SK-N-SH (cell line): ENCODE measurements around the gene ARID5A. TPM values are rescaled to one million over a fixed set of nuclear protein-coding genes. Genes with fewer than 3 reads are reported as not detected.

Source experiments
- CTCF ChIA-PET: fragments of 300-600, 350-600 bp; formaldehyde crosslinking; extraction: SDS; loops from one replicate; lab custom pipeline; 2021; lab: Yijun Ruan, JAX
- POLR2A ChIA-PET: fragments of 350-600 bp; sonication (Branson Sonifier 250); formaldehyde crosslinking; extraction: SDS; loops from one replicate; lab custom pipeline; 2020; ENCODE audit warnings: antibody characterized with exemption, inconsistent platforms; lab: Yijun Ruan, JAX
- DNase-seq: peaks from one replicate; pipeline ENCODE4 v3.0.0; 2012
- H2AFZ ChIP-seq: fragments of 200-600 bp; sonication (generic); 2 replicates; pipeline ENCODE4 v1.8.1; 2016; ENCODE audit warnings: antibody characterized with exemption, mild to moderate bottlenecking, low read depth
- H3F3A ChIP-seq: fragments of 200-600 bp; sonication (generic); replicated peaks from 2 replicates; pipeline ENCODE3; 2016; ENCODE audit warnings: antibody characterized with exemption, mild to moderate bottlenecking; ENCODE audit not compliant: insufficient read depth
- H3K27ac ChIP-seq, 2 experiments: fragments of 200-500 bp in 1 of 2; fragments of 200-600 bp in 1 of 2; sonication (Bioruptor generic) in 1 of 2; sonication (generic), shearing (Covaris generic) in 1 of 2; 2 replicates each; pipeline versions ENCODE4 v1.5.1 to v1.6.1; 2014 to 2016; ENCODE audit warnings: low read depth in 2 of 2, inconsistent platforms in 1 of 2, low read length in 1 of 2, mild to moderate bottlenecking in 1 of 2, mixed read lengths in 1 of 2
- H3K27me3 ChIP-seq: fragments of 200-600 bp; sonication (generic), shearing (Covaris generic); 2 replicates; pipeline ENCODE4 v1.6.1; 2016; ENCODE audit warnings: mixed run types; ENCODE audit not compliant: insufficient read depth
- H3K36me3 ChIP-seq, 2 experiments: fragments of 200-500 bp in 1 of 2; fragments of 200-600 bp in 1 of 2; sonication (Bioruptor generic) in 1 of 2; sonication (generic) in 1 of 2; replicated peaks in 1 of 2; 2 replicates each; pipeline versions ENCODE3 to v1.5.1; 2014 to 2016; ENCODE audit warnings: low read length in 1 of 2, mild to moderate bottlenecking in 1 of 2; ENCODE audit not compliant: insufficient read depth in 2 of 2, control insufficient read depth in 1 of 2
- H3K4me1 ChIP-seq, 2 experiments: fragments of 200-500 bp in 1 of 2; fragments of 200-600 bp in 1 of 2; sonication (Bioruptor generic) in 1 of 2; sonication (generic), shearing (Covaris generic) in 1 of 2; 2 replicates each; pipeline versions ENCODE4 v1.5.1 to v1.6.1; 2014 to 2016; ENCODE audit warnings: low read depth in 1 of 2, low read length in 1 of 2, mixed run types in 1 of 2; ENCODE audit not compliant: insufficient read depth in 2 of 2, control insufficient read depth in 1 of 2
- H3K4me2 ChIP-seq: fragments of 200-600 bp; sonication (generic), shearing (Covaris generic); 2 replicates; pipeline ENCODE4 v1.6.1; 2017; ENCODE audit warnings: mixed run types
- H3K4me3 ChIP-seq, 2 experiments: fragments of 200-500 bp in 1 of 2; fragments of 200-600 bp in 1 of 2; sonication (Bioruptor generic) in 1 of 2; sonication (generic), shearing (Covaris generic) in 1 of 2; 2 replicates each; pipeline versions ENCODE4 v1.5.1 to v1.8.1; 2014 to 2016; ENCODE audit warnings: low read depth in 2 of 2, inconsistent platforms in 1 of 2, low read length in 1 of 2, mild to moderate bottlenecking in 1 of 2, mixed read lengths in 1 of 2, moderate library complexity in 1 of 2
- H3K79me2 ChIP-seq: fragments of 200-600 bp; sonication (generic); 2 replicates; pipeline ENCODE4 v1.8.1; 2017; ENCODE audit warnings: mild to moderate bottlenecking; ENCODE audit not compliant: insufficient read depth
- H3K9ac ChIP-seq: fragments of 200-600 bp; sonication (generic); 2 replicates; pipeline ENCODE4 v1.6.1; 2017; ENCODE audit warnings: mixed run types
- H3K9me2 ChIP-seq: fragments of 200-600 bp; sonication (generic); 2 replicates; pipeline ENCODE4 v1.6.1; 2017; ENCODE audit warnings: mixed run types
- H3K9me3 ChIP-seq: fragments of 200-600 bp; sonication (generic); 2 replicates; pipeline ENCODE4 v1.6.1; 2017; ENCODE audit warnings: mixed run types, mild to moderate bottlenecking, moderate library complexity
- H4K20me1 ChIP-seq: fragments of 200-600 bp; sonication (generic); 2 replicates; pipeline ENCODE4 v1.6.1; 2017; ENCODE audit warnings: mild to moderate bottlenecking, mixed run types; ENCODE audit not compliant: insufficient read depth
- CHD2 ChIP-seq: fragments of 150-350 bp; IDR thresholded peaks from 2 replicates; pipeline ENCODE4 v1.6.1; 2018; ENCODE audit warnings: low read length; ENCODE audit not compliant: partially characterized antibody
- CTCF ChIP-seq: fragments of 200-600 bp; sonication (generic); IDR thresholded peaks from 2 replicates; pipeline ENCODE4 v1.6.1; 2017; ENCODE audit warnings: antibody characterized with exemption, mild to moderate bottlenecking, moderate library complexity
- ELF1 ChIP-seq: IDR thresholded peaks from 2 replicates; pipeline ENCODE4 v1.4.0; 2012
- GABPA ChIP-seq: IDR thresholded peaks from 2 replicates; pipeline ENCODE4 v1.4.0; 2012; ENCODE audit warnings: low read depth, mild to moderate bottlenecking
- GATA2 ChIP-seq: sonication (generic); formaldehyde crosslinking; IDR thresholded peaks from 2 replicates; pipeline ENCODE4 v1.5.0; 2020; ENCODE audit warnings: mild to moderate bottlenecking, missing genetic modification reagents
- MEF2A ChIP-seq: IDR thresholded peaks from 2 replicates; pipeline ENCODE4 v1.4.0; 2012; ENCODE audit warnings: low read depth, borderline replicate concordance
- POLR2AphosphoS5 ChIP-seq: IDR thresholded peaks from 2 replicates; pipeline ENCODE4 v1.6.1; 2012; ENCODE audit warnings: low read depth, low read length
- RAD21 ChIP-seq: IDR thresholded peaks from 2 replicates; pipeline ENCODE4 v1.6.1; 2012; ENCODE audit warnings: mild to moderate bottlenecking, low read length
- RCOR1 ChIP-seq: fragments of 150-350 bp; IDR thresholded peaks from 2 replicates; pipeline ENCODE4 v1.6.1; 2017; ENCODE audit warnings: antibody characterized with exemption, low read length
- REST ChIP-seq: IDR thresholded peaks from 2 replicates; pipeline ENCODE4 v1.6.1; 2012; ENCODE audit warnings: mild to moderate bottlenecking, low read depth, low read length, moderate library complexity
- RFX5 ChIP-seq: IDR thresholded peaks from 2 replicates; pipeline ENCODE4 v1.6.1; 2012; ENCODE audit warnings: mild to moderate bottlenecking, improper control_type of control experiment, low read length
- RXRA ChIP-seq: IDR thresholded peaks from 2 replicates; pipeline ENCODE4 v1.4.0; 2012; ENCODE audit warnings: low read depth, mild to moderate bottlenecking, borderline replicate concordance
- SIN3A ChIP-seq: IDR thresholded peaks from 2 replicates; pipeline ENCODE4 v1.6.1; 2012; ENCODE audit warnings: low read depth, mild to moderate bottlenecking, low read length, moderate library complexity, borderline replicate concordance
- SMC3 ChIP-seq: IDR thresholded peaks from 2 replicates; pipeline ENCODE4 v1.6.1; 2012; ENCODE audit warnings: low read depth, low read length, improper control_type of control experiment
- TAF1 ChIP-seq: IDR thresholded peaks from 2 replicates; pipeline ENCODE4 v1.6.1; 2012; ENCODE audit warnings: low read depth, mild to moderate bottlenecking, low read length, moderate library complexity, borderline replicate concordance
- TCF12 ChIP-seq: IDR thresholded peaks from 2 replicates; pipeline ENCODE4 v1.4.0; 2012
- TEAD4 ChIP-seq: IDR thresholded peaks from 2 replicates; pipeline ENCODE4 v1.4.0; 2012; ENCODE audit warnings: mild to moderate bottlenecking, borderline replicate concordance; ENCODE audit not compliant: insufficient read depth
- USF2 ChIP-seq: fragments of 150-350 bp; IDR thresholded peaks from 2 replicates; pipeline ENCODE4 v1.6.1; 2017; ENCODE audit warnings: antibody characterized with exemption, low read length, low read depth, borderline replicate concordance
- ZBTB33 ChIP-seq: IDR thresholded peaks from 2 replicates; pipeline ENCODE4 v1.4.0; 2012; ENCODE audit warnings: low read depth, borderline replicate concordance
- WGBS: methylation state at CpG from one replicate; pipeline ENCODE4 v1.1.6; 2017; ENCODE audit warnings: low lambda C conversion rate; 5-methylcytosine and 5-hydroxymethylcytosine counted together
- polyA plus RNA-seq, 3 experiments: library from polyadenylated mRNA; depleted of rRNA; stranded (reverse); fragments of >200 nt; gene quantifications; 2 replicates each; pipeline ENCODE4 v1.2.3, GENCODE V29; 2012
- TF ChIP-seq, protein P1 (sequence below): IDR thresholded peaks from 2 replicates; pipeline ENCODE4; 2012

ARID5A gene
- polyA plus RNA-seq, 1 of the 3 experiments (the other 2 are of a cell fraction): 3.3 TPM

GRCh38 chr2:96547203-96547641 is 10.7 kb downstream of the ARID5A start:
- Histone ChIP-seq H4K20me1 (no peaks in the 10 kb centered on the region), H3K4me1 (no peaks in the 10 kb centered on the region), H3K4me3 (no peak overlapping the region), H3K79me2 (peaks cover 2% of the 10 kb centered on the region; the same call in 1 of the 2 replicates), H3K9ac (no peak overlapping the region), H3K36me3 (peaks cover 2 to 6% of the 10 kb centered on the region in 2 experiments), H3K27ac (no peak overlapping the region), H2AFZ (no peak overlapping the region), H3K9me3 (no peaks in the 10 kb centered on the region), H3K9me2 (no peaks in the 10 kb centered on the region), H3K27me3 (no peaks in the 10 kb centered on the region), H3K4me2 (no peak overlapping the region), H3F3A (peaks cover 6% of the 10 kb centered on the region)
- ChIA-PET POLR2A (interaction anchor here (1.4 kb wide), 1 partner anchor 9 kb away, joined by 3 read pairs; no protein-coding TSS in a partner anchor), CTCF (interaction anchor here (1.1 to 1.5 kb wide), 3 partner anchors 8 to 38 kb away, joined by 3 to 4 read pairs (median 3); no protein-coding TSS in a partner anchor)
- WGBS: 90% methylated on average over 7 of the region's 7 CpGs
- no peak for TF ChIP-seq ELF1
- no peak for TF ChIP-seq GABPA
- no peak for TF ChIP-seq RFX5
- no peak for TF ChIP-seq TAF1
- no peak for TF ChIP-seq RXRA
- TF ChIP-seq SIN3A: no peak
- TF ChIP-seq USF2: no peak
- TF ChIP-seq, protein P1, sequence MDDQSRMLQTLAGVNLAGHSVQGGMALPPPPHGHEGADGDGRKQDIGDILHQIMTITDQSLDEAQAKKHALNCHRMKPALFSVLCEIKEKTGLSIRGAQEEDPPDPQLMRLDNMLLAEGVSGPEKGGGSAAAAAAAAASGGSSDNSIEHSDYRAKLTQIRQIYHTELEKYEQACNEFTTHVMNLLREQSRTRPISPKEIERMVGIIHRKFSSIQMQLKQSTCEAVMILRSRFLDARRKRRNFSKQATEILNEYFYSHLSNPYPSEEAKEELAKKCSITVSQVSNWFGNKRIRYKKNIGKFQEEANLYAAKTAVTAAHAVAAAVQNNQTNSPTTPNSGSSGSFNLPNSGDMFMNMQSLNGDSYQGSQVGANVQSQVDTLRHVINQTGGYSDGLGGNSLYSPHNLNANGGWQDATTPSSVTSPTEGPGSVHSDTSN: no peak
- no peak for TF ChIP-seq TEAD4
- TF ChIP-seq RAD21: no peak
- no peak for TF ChIP-seq POLR2AphosphoS5
- no peak for TF ChIP-seq TCF12
- TF ChIP-seq ZBTB33: no peak
- no peak for TF ChIP-seq REST
- TF ChIP-seq RCOR1: no peak
- TF ChIP-seq CTCF: no peak
- TF ChIP-seq GATA2 (CRISPR knock-in tag): no peak
- TF ChIP-seq MEF2A: no peak
- TF ChIP-seq CHD2: no peak
- no peak for TF ChIP-seq SMC3
- no peak for DNase-seq
